Measurements from ENCODE around the gene TAF4B.

DNA sequence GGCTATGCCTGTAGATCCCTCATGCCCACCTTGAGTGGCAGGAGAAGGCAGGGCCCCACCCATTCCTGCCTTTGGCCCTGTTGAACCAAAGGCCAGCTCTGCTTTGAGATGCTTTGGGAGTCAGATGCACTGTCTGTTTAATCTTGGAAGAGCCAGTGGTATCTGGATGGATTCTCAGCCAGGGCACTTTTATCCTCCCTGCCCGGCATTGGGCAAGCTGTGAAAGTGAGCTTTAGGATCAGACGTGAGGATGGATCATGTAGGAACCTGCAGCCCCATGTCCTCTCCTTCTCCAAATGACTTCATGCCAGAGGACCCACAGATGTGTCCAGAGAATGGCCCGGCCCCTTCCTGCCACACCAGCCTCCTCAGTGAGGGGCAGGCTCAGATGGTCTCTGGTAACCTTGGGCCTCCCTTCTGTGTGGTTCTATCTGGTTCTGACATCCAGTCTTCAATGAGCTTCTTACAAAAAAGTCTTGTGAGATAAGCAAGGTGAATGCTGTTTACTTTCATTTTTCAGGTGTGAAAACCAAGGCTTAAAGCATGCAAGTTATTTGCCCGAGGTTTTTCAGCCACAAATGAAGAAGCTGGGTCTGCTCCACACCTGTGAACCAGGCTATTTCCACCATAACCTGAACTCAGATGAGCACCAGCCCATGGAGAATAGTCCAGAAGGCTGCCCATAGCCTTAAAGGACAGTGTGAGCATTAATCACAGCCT lies 198.3 kb downstream of the TAF4B start:
- no peak for TF ChIP-seq MXI1 (IDR thresholded peaks at IDR 0.05; ENCODE audit: low read depth, low read length)
- TF ChIP-seq, protein P1, sequence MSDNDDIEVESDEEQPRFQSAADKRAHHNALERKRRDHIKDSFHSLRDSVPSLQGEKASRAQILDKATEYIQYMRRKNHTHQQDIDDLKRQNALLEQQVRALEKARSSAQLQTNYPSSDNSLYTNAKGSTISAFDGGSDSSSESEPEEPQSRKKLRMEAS (CRISPR knock-in tag; IDR thresholded peaks at IDR 0.05): no peak
- no peak for TF ChIP-seq HMG20A (CRISPR knock-in tag; conservative IDR thresholded peaks at IDR 0.05)
- TF ChIP-seq ILF3 (IDR thresholded peaks at IDR 0.05; ENCODE audit: borderline replicate concordance): no peak
- TF ChIP-seq MAZ (CRISPR knock-in tag; conservative IDR thresholded peaks at IDR 0.05 in 1 of 2, IDR thresholded peaks at IDR 0.05 in 1 of 2): no peak
- no peak for TF ChIP-seq ZNF561 (CRISPR knock-in tag; conservative IDR thresholded peaks at IDR 0.05)
- no peak for TF ChIP-seq NFIX (CRISPR knock-in tag; IDR thresholded peaks at IDR 0.05; ENCODE audit: low read depth)
